ENCODE results near the gene FOS. TPM values are rescaled to one million over a fixed set of nuclear protein-coding genes. Genes with fewer than 3 reads are reported as not detected.

FOS gene
- total and polyA plus RNA-seq, 4 donors, result 13.2 to 82.7 (median 20.0) TPM

GRCh38 chr14:75310295-75311111 lies 31.9 kb downstream of the FOS start:
- Histone ChIP-seq H3K36me3 (ENCODE audit: control insufficient read depth in 4 of 4, insufficient read depth in 3 of 4, low read depth in 1 of 4, low read length in 3 of 4) (no peaks in the 10 kb centered on the region), H3K4me3 (ENCODE audit: low read depth in 1 of 3, low read length in 3 of 3) (no peak overlapping the region), H3K27ac (ENCODE audit: low read depth in 1 of 2, low read length in 2 of 2) (peak overlapping the region; percentile 40 to 48), H3K4me1 (ENCODE audit: control insufficient read depth in 4 of 4, insufficient read depth in 4 of 4, low read length in 3 of 4) (peaks cover 0 to 5% (median 0%) of the 10 kb centered on the region in 4 donors), H3K9ac (ENCODE audit: low read depth in 1 of 2, low read length in 2 of 2) (no peak overlapping the region), H3K27me3 (ENCODE audit: control insufficient read depth in 4 of 4, insufficient read depth in 4 of 4, low read length in 3 of 4) (no peaks in the 10 kb centered on the region), H3K9me3 (ENCODE audit: control insufficient read depth in 4 of 4, low read length in 3 of 4) (no peaks in the 10 kb centered on the region)
- no peak for DNase-seq (ENCODE audit: low spot score)
- TF ChIP-seq SP1 (IDR thresholded peaks at IDR 0.05), result no peak
- TF ChIP-seq CTCF (IDR thresholded peaks at IDR 0.05; ENCODE audit: low read depth, low read length, missing input control), result no peak
- no peak for TF ChIP-seq YY1 (IDR thresholded peaks at IDR 0.05)
- TF ChIP-seq NR2F2 (IDR thresholded peaks at IDR 0.05), result no peak
- no peak for TF ChIP-seq JUND (IDR thresholded peaks at IDR 0.05)
- TF ChIP-seq RAD21 (IDR thresholded peaks at IDR 0.05), result no peak
- no peak for TF ChIP-seq FOXA2 (IDR thresholded peaks at IDR 0.05)
- TF ChIP-seq EGR1 (IDR thresholded peaks at IDR 0.05; ENCODE audit: low read depth in 2 of 2), result no peak
- TF ChIP-seq RXRA (IDR thresholded peaks at IDR 0.05), result no peak
- no peak for TF ChIP-seq ATF3 (IDR thresholded peaks at IDR 0.05)
- TF ChIP-seq TAF1 (conservative IDR thresholded peaks at IDR 0.05), result no peak
- TF ChIP-seq GABPA (IDR thresholded peaks at IDR 0.05 in 1 of 2, conservative IDR thresholded peaks at IDR 0.05 in 1 of 2), result no peak
- TF ChIP-seq ZBTB33 (IDR thresholded peaks at IDR 0.05), result no peak
- no peak for TF ChIP-seq MAX (IDR thresholded peaks at IDR 0.05)
- TF ChIP-seq HNF4G (IDR thresholded peaks at IDR 0.05), result no peak
- no peak for TF ChIP-seq REST (IDR thresholded peaks at IDR 0.05)
- TF ChIP-seq HNF4A (conservative IDR thresholded peaks at IDR 0.05), result no peak
- TF ChIP-seq FOXA1 (IDR thresholded peaks at IDR 0.05), result no peak
- 53% methylated on average over 13 of the region's 13 CpGs for WGBS

Data from liver (tissue), 9 donors.